Stimulated activated CD8-positive, alpha-beta memory T cell treated with anti-CD3 and anti-CD28 coated beads, Interleukin-15, amount 100 ng/mL, for 48 hours (primary cell): ENCODE results near the gene HHIPL1.

Experiments used
- DNase-seq, 2 donors: peaks; one replicate each; pipeline ENCODE4 v3.0.0-alpha.2; 2020; ENCODE audit warnings: low read depth in 2 of 2

Gene HHIPL1

DNA sequence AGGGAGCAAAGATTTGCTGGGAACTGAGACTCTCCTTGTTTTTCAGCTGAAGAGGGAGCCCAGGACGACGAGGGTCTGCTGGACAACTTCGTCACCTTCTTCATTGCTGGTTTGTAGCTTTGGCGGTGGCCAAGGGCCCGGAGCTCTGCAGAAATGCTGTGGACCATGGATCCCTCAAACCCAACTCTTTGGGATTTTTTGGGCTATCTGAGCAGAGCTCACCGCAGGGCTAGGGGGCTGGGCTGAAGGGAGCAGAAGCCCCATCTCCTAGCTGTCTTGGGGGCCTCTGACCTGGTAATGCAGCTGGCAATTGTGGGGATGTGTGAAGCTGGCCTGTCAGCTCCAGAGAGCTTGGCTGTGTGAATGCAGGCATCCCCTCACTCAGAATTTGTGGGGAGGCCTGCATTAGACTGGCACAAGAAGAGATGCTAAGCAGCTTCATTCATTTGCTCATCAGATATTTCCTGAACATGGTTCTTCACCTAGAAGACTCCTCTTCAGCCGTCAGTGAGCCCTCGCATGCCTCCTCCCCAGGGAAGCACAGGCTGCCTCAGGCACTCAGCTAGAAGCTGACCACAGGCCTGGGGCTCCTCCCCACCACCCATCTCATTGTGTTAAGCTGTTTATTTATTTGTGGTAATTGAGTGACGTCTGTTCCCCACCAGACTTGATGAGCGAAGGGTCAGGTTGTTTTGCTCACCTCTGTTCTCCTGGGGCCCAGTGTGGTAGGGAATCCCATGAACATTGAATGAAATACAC, 71.3 kb downstream of the HHIPL1 start:
- DNase-seq: no peak

- no peak for DNase-seq
Observed at GRCh38 chr14:99716850-99717681, 72.1 kb downstream of the HHIPL1 start.

DNA sequence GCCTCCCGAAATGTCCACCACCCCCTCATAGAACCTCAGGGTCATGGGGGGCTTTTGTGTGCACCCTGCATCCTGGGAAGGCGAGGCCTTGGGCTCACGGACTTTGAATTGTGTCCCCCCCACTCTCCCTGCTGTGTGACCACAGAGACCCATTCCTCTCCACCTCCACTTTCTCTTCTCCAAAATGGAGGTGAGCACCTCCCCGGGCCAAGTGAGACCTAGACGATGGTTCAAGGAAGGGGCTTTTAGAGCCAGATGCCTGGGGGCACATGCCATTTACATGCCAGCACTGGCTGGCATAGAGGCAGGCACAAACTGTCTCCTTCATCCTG, 72.7 kb downstream of the HHIPL1 start:
- DNase-seq: no peak

DNA sequence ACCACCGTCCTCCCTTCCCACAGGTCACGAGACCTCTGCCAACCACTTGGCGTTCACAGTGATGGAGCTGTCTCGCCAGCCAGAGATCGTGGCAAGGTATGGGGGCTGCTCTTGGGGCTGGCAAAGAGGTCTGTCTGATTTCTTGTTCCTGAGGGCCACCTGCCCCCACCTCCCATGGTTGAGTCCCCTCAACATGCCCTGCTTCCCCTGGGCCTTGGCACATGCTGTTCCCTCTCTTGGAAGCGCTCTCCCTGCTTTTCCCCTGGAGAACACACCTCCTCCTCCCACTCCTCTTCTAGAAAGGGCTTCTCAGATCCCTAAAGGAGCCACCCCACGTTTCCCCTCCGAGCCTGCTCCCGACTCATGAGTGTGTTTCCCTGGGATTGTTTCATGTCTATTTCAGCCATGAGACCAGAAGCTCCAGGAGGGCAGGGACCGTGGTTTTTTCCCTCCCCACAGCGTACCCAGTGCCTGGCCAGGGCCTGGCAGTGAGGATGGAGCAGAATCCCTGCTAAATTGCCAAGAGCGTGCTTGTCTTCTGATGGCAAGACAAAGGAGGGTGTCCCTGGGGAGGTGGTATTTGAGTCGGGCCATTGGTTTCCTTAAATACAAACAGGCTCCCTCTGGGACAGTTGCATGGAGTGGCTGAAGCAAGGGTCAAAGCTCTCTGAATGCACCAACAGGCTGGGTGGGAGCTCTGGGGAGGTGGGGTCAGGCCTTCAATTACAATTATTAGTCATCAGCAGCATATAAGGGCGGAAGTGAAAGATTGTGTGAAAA, 73.3 kb downstream of the HHIPL1 start:
- DNase-seq: no peak

GRCh38 chr14:99718811-99719192, 73.9 kb downstream of the HHIPL1 start:
- DNase-seq: no peak

DNA sequence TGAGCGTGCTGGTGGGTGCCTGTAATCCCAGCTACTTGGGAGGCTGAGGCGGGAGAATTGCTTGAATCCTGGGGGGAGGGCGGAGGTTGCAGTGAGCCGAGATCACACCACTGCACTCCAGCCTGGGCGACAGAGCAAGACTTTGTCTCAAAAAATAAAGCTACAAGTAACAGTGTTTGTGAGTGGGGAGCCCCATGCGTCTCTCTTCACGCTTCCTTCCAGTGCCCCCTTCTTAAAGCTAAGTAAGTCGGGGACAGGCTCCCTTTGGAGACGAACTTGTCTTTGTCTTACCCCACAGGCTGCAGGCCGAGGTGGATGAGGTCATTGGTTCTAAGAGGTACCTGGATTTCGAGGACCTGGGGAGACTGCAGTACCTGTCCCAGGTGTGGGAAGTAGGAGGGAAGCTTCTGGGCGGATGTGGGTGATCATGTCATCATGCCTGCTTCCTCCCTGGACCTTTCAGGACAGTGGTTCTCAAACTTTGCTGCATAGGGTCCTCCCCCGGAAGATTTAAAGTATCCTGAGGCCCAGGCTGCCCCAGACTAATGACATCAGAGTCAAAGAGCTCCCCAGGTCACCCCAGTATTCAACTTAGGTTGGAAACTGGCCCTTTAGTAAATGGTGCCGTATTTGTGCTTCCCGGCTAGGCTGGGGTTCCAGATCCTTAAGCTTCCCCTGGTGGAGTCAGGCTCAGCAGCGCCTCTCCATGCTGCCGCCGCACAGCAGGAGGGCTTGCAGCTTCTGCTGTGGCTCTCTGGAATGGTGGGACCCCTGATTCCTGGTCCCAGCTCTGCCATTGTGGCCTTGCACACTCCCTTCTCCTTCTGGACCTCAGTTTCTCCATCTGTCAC, 76.2 kb downstream of the HHIPL1 start:
- no peak for DNase-seq

DNA sequence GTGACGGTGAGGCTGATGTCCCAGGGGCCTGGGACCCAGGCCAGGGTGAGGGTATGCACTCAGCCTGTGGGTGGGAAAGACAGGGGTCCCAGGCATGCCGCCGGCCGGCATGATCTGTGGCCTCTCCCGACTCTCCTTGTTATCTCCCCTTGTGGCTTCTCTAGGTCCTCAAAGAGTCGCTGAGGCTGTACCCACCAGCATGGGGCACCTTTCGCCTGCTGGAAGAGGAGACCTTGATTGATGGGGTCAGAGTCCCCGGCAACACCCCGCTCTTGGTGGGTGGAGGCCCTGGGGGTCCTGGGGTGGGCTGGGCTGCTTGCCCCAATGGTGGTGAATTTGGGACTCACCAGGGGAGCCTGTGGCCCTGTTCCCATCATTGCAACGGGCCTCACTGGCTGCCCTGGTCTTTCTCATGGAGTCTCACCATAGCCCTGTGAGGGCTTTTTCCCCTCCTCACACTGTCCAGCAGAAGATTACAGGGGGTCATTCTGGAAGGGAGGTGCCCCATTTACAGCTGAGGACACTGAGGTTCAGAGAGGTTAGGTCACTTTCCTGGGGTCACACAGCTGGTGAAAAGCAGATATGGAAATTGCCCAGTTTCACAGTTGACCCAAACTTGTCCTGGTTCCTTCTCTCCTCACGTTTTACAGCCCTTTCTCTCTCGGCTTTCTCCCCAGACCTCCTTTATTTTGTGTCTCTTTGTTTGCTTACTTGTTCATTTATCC, 77.0 kb downstream of the HHIPL1 start:
- DNase-seq: no peak

GRCh38 chr14:99722741-99723140, 77.8 kb downstream of the HHIPL1 start:
- DNase-seq: no peak

DNA sequence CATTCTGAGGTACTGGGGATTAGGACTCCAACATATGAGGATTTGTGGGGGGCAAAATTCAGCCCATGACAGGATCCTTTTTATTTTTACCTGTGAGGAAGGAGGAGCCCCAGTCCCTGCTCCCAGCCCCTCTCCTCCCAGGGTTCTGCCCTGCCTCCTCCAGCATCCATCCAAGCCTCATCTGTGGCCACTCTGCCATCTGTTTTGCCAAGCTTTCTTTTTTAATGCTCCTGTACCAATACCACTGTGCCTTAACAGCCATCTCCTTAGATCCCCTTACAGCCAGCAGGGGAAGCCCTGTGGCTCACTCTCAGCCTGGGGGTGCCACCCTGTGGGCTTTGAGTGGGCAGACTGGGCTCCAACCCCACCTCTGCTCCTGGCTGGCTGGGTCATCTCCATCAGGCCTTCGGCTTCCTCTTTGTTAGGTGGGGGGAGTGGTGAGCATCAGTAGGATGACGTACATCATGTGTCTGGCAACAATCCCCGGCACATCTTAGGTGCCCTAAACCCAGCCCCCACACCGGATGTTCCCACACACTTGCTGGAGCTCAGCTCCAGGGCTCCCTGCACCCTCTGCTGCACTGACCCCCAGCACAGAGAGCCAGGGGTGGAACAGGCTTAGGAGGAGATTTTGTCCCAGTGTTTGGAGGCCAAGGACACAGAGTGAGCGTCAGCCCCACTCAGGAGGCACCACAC, 79.4 kb downstream of the HHIPL1 start:
- no peak for DNase-seq

- DNase-seq: no peak
Observed at GRCh38 chr14:99724939-99725773, 80.2 kb downstream of the HHIPL1 start.

DNA sequence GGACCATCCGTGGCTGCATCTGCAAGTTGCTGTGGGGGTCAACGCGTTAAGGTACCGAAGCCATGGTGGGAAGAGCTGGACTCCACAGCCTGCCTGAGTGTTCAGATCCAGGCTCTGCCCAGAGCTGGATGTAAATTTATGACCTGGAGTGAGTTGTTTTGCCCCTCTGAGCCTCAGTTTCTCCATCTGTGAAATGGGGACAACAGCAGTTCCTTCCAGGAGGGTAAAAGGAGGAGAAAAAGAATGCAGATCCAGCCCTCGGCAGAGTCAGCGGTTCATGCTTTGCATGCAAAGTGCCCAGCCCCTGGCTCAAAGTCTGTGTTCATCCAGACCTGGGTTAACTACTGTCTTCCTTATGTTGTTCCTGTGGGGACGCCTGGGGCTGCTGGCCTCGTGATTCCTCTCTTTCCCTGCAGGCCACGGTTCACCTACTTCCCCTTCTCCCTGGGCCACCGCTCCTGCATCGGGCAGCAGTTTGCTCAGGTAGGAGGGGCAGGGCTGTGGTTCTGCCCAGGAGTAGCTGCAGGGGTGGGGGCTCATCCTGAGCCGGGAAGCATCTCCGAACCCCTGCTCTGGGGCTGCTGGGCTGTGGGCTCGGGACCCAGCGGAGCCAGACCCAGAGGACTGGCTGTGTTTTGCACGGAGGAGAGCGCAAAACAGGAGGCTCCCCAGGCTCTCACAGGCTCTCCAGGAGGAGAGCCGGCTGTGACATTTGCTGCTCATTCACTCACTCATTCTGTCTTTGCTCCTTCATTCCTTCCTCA, 81.0 kb downstream of the HHIPL1 start:
- no peak for DNase-seq

DNA sequence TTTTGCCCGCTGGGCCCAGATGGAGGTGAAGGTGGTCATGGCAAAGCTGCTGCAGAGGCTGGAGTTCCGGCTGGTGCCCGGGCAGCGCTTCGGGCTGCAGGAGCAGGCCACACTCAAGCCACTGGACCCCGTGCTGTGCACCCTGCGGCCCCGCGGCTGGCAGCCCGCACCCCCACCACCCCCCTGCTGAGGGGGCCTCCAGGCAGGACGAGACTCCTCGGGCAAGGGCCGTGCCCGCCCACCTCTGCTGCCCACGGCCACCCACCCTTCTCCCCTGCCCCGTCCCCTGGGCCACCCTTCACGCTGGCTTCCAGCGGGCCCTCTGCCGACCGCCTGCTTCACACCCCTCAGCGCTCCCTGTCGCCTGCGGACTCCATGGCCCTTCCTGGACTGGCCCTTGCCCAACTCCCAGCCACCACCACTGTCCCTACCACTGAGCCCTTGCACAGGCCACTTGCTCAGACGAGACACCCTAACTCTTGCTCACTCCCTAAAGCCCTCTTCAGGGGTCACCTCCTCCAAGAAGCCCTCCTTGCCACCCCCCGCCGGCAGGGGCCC, 81.7 kb downstream of the HHIPL1 start:
- no peak for DNase-seq

DNA sequence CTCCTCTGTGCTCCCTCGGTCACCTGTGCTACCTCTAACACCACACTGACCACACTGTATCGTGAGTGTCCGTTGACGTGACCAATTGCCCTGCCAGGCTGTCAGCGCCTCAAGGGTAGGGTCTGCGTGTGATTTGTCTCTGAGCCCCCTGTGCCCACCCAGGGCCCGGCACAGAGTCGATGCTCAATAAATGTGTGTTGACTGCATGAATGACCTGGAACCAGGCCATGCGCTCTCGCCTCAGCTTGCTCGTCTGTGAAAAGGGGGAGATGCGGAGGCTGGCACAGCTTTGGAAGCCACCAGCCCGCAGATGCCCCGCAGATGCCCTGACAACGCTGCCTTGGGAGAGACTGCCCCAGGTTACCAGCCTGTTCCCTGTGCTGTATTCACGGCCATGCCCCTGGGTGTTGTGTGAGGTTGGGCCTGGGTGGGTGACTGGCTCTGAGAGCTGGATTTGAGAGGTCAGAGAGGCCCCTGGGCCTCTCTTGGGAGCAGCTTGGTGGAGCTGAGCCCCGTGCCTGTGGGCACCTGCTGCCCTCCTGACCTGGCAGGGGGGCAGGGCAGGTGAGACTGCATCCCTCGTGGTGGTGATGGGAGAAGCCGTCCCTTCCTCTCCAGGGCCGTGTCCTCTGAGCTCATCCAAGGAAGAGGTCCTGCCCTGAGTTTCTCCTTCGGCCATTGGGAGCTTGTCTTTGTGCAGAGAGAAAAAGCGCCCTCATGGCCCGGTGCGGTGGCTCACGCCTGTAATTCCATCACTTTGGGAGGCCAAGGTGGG, 82.4 kb downstream of the HHIPL1 start:
- no peak for DNase-seq

DNA sequence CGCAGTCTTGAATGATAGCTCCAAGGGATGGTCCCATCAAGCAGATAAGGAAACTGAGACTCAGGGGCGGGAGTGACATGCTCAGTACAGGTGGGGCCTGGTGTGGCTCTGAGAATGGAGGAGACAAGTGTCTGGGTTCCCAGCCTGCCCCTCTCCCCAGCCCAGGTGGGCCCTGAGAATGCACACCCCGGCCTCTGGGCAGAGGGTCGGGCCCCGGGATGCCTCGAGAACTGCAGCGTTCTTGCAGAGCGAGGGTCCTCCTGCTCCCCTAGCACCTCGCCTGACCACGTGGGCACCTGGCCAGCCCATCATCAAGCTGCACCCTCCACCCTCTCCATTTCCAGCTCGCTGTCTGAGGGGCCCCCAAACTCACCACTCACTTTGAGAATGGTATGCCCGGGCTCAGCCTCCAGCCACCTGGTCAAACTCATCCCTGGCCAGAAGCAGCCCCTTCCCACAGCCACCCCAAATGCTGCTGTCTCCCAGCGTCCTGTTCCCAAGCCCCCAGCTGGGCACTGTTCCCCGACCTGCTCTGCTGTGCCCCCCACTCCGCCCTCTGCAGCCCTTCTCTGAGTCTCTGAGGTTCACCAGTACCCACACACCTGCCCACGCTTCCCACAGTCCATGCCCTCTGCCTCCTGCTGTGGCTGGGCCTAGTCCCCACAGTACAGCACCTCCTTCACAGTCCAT, 83.4 kb downstream of the HHIPL1 start:
- no peak for DNase-seq

DNA sequence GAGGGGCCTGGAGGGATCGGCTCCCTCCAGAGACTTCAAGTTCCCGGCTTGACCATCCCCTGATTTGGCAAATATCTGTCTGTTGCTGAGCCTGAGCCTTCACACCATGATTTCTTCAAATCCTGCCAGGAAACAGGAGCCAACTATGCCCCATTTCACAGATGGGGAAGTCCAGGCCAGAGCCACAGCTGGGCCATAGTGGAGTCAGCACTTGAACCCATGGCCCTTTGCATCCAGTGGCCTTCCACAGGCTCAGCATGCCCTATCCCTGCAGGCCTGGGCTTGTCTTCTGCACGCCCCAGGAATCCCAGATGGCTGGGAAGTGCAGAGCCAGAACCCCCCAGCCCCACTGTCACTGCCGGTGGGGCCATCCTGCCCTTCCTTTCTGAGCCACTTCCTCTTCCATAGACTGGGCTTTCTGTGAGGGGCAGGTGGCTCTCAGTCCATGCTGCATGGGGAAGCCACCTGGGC, 84.1 kb downstream of the HHIPL1 start:
- DNase-seq: no peak
